Activated effector memory CD4-positive, alpha-beta T cell treated with Interleukin-2 at 50 U/mL for 16 hours (primary cell): Measurements from ENCODE around the gene PRKAR1B.

ENCODE experiments used
- DNase-seq: peaks from one replicate; pipeline ENCODE4 v3.0.0-alpha.2; 2020

PRKAR1B gene

DNA sequence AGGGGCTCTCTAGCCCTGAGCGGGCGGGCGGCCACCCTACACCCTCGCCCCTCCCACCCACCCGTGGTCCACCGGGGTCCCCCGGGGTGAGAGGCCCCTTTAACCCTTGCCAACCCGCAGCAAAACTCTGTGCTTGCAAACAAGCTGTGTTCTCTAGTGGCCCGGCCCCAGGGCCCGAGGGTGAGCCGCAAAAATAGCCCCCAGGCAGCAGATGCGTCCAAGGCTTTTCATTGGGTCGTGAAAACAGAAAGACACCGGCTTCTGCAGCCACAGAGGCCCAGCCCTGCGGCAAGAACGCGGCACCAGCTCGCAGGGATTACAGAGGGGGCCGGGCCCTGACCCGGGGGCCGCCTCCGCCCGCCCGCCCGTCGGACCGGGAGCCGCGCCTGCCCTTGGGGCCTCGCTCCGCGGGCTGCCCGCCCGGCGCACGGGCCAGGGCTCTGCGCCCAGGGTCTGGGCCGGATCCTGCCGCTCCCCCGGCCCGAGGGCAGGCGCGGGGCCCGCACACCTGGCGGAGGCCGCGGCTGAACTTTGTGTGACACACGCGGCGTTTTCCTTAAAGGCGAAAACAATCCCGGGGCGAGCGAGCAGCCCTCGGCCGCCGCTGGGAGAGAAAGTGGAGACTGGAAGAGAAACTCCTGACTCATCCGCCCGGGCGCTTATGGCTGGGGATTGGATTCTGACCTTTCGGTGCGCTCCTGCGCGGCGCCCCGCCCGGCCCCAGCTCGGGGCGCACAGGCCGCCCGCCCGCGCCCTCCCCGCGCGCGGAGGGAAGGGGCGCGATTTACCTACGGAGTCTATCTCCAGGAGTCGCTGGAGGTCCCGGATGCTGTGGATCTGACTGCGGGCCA is 210.2 kb downstream of the PRKAR1B start:
- DNase-seq, result no peak

DNA sequence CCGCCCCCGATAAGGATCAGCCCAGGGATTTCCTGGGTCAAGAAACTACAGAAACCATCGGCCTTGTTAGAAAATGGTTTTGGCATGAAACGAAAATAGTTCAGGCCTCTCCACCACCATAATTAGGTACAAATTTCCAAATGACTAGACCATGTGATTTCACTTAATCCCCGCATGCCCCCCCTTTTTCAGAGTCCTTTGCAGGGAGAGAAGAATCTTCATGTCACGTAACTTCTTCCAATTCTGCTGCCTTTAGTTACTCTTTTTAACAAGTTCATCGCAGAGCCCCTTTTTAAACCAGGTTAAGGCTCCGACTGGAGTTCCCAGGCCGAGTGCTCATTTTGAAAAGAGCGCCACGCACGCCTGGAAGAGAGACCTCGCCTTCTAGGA is 210.9 kb downstream of the PRKAR1B start:
- no peak for DNase-seq

DNA sequence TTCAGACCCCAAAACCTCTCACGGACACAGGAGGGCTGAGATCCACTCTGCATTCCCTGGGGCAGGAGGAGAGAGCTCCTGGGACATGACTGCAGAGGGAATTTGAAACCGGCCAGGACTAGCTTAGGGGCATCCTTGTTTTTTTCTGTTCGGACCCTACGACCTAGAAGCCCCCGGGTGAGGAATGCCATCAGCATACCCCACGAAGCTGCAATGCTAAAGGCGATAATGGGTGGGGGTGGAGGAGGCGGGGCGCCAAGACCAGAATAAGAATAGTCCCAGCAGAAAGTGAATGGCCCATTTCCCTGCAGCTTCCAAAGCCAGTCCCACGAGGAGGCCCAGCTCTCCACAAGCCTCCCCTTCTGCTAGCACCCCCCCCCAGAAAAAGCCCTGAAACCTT is 211.5 kb downstream of the PRKAR1B start:
- DNase-seq, result no peak

DNA sequence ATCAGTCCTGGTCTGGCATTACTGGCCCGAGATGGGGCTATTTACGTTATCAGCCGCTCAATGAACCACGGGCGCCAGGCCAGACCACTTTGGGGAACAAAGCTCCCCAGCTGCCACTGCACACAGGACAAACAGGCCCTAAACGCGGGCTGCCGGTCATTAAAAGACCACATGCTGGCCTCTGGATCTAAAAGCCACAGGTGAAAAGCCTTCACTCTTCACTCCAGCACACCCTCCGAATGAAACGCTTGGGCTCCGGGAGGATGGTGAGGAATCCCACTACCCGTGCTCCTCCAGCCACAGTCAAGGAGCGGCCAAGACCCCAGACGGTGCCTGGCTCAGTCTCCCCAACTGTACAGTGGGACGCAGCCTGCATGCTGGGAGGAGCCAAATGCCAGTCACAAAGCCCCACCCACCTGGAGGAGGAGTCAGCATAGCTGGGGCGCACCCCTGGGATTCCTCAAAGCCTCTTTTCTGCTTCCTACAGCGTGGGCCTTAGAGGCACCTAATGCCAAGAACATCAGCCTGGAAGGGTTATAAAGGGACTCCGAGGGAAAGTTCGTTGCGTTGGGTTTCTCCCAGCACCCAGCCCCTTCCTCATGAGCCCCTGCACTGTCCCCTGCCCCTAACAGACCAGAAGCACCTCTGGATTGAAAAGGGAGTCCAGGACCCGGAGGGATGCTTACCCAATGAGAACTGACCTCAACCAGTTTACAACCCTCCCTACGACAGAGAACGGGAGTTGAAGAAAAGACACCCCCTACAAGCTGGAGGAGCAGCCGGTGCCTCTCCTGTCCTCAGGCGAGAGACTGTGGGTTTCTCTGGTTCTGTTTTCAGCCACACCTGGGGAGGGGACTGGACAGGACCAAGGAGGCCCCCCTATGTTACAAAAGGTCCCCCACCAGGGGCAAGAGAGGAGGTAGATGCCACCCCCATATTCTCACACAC is 212.2 kb downstream of the PRKAR1B start:
- no peak for DNase-seq

DNA sequence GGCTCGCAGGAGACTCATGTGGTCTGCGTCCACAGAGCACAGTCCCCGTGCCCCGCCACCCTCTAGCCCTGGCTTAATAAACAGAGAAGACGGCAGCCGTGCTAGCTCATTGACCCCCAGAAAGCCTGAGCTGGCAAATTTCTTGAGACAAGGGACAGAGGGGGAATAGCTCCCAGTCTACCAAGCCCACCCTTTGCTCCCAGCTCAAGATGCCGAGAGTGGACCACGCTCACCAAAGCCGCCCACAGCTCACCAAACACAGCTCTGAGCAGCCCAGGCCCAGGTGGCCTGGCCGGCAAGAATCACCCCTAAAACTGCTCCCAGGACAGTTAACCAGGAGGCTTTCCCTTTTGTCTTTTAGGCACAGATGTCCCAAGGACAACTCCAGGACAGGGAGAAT is 212.8 kb downstream of the PRKAR1B start:
- DNase-seq, result no peak

DNA sequence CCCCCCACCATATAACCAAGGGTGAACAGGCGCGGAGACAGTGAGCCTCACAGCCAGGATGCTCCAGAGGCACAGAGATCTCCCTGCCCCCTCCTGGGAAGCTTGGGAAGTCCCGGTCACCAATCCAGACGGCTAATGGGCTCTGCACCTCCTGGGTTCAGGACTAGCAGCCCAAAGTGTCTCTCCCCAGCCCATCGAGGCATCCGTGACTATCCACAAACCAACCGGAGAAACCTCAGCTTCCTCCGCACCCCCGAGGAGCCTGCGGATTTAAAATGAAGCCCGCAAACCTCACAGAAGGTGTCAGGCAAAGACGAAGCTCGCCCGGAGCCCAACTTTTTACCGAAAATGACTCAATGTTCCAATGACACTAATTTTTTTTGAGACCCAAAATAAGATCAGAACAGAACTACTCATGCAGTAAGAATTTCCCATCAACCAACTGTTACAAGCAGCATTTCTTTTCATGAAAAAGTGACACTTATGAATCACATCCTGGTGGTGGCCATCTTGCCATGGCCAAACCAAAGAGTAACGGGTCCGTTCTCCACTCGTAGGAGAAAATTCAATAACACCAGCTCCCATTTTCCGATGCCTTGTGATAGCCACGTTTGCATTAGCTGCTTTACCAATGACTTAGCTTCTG is 213.4 kb downstream of the PRKAR1B start:
- DNase-seq, result no peak

DNA sequence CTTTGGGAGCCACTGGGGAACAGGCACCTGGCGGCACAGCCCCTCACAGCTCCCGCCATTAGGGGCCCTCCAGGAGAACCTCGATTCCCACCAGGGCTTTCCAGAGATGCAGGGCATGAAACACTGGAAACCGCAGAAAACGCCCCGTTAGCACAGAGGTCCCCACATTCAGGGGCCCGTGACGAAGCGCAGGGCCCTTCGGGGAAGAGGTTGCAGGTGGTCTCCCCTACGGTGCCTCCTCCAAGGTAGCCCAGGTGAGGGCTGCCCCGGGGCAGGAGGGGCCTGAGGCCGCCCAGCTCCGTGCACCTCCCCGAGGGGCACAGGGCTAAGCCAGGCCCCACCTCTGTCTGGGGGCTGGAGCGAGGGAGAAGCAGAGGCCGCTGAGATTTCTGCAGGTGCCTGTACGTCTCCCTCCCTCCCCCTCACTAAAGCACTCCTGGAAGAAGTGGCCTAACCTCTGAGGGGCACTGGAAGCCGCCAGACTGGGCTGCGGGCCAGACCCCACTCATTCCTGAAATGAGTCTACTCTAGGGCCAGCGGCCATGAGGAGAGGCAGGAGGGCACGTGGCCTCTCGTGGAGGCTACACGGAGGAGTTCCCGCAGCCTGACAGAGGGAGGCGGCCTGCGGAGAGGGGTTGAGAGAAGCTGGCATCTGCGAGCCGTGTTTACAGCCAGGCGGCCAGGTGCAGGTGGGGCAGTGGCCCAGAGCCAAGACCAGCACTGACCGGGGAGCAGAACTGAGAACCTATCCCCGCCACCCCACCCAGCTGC is 214.4 kb downstream of the PRKAR1B start:
- no peak for DNase-seq

DNA sequence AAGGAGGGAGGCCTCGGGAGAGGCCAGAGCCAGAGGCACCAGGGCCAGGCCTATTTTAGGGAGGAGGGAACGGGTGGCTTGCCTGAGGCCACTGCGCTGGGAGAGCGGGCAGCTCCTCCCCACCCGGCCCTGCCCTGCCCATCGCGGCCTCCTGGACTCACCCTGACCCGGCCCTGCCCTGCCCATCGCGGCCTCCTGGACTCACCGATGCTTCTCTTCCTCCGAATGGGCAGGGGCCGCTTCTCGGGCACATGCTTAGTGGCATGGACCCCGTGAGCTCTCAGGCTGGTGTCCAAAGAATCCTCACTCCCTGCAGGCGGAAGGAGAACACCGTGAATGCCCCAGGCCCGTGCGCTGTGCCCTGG is 215.0 kb downstream of the PRKAR1B start:
- no peak for DNase-seq

DNA sequence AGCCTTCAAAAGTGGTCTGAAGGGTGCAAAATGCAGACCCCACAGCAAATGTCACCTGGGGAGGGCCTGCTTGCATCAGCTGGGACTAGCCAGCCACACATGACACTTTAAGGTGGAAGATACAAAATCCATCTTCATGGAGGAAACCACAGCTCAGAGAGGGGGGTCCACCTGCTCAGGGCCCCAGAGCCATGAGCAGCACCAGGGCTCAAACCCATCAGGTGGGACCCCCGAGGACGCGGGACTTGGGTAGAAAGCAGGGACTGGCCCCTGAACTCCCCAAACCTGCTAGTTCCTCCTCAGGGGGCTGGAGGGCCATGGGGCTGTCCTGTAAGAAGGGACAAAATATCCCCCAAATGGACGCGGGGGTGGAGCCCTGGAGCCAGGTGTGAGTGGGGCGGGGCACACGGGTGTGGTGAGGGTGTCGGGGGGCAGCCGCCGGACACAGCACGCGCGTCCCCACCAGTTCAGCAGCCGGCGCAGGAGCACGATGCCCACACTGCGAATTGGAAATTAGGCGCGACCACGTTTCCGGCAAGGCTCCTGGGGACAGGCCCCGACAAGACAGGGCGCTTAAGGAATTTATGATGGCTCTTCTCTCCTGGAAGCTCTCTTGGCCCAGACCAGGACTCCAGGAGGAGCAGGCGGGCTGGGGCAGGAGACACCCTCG is 215.5 kb downstream of the PRKAR1B start:
- no peak for DNase-seq

DNA sequence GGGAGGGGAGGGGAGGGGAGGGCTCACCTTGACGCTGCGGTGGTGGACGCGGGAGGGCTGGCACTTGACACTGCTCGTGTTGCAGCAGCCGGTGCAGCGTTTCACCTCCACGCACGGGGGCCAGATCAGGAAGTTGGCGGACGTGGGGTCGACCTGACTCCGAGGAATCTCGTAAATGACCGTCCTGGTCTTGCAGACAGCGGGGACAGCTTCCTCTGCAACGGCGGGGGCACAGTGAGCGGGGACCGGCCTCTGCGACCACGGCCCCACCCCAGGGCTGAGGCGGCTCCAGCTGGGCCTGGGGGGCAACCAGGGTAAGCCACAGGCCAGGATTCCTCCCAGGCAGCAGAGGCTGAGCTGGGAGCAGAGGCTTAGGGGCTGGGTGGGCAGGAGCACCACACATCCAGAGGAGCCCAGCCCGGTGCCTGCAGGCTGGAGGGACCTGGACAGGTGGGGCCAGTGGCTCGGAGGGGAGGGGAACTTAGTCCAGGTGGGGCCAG is 216.2 kb downstream of the PRKAR1B start:
- no peak for DNase-seq

DNA sequence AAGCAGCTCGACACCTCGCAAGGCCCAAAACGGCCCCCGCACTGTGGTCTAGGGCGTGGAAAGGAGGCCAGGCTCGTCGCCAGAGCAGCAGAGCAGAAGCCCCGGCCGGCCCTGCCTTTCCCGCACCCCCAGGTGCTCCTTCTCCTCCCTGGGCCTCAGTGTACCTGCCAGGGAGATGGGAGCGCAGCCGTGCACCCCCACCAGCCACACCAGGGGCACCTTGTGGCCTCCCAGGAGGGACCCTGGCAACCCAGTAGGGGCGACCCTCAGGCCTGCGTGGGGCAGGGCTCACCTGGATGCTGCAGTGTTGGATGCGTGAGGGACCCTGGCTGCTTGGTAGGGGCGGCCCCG is 217.0 kb downstream of the PRKAR1B start:
- DNase-seq, result no peak

DNA sequence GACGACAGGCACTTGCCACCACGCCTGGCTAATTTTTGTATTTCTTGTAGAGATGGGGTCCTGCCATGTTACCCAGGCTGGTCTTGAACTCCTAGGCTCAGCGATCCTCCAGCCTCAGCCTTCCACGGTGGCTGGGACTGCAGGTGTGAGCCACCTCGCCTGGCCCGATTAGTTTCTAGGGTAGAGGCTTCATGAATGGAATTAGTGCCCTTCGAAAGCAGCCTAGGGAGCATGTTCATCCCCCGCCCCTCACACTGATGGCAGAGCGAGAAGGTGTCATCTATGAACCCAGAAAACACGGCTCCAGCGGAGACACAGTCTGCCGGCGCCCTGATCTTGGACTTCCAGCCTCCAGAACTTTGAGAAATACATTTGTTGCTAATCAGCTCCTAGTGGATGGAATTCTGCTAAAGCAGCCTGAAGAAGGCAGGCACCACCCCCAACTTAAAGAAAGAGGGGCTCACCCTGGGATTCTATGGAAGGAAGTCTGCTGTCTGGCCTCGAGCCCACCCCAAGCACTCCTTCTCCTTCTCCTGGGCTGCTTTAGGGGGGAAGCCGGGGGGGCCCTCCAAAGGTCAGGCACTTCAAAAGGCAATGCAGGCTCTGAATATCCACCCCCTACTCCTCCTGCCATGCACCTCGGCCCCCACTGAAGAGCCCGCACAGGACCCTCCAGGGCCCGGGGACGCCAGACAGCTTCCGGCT is 217.5 kb downstream of the PRKAR1B start:
- no peak for DNase-seq

DNA sequence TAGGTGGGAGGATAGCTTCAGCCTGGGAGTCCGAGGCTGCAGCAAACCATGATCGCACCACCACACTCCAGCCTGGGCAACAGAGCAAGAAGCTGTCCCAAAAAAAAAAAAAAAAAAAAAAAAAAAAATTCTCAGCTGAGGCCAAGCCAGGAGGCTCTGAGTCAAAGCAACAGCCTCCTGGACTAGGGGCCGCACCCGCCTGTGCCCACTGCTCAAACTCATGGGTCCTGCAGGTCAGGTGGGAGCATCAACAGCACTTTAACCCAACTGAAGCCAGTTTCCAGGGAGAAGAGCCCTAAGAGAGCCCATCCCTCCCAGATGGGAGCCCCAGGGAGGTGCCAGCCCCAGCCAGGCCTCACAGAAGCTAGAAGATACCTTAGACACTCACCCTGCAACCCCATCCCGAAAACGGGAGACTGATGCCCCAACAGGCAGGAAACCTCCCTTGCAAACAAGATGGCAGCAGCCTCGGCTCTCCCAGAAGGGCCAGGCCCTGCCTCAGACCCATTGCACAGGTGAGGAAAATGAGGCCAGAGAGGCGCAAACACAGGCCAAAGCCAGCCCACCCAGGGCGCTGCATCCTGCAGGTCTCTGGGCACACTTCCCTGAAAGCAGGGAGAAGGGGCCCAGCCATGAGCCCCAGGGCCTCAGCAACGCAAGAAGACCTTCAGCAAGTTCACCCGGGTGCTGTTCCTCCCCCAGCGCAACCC is 218.5 kb downstream of the PRKAR1B start:
- no peak for DNase-seq

DNA sequence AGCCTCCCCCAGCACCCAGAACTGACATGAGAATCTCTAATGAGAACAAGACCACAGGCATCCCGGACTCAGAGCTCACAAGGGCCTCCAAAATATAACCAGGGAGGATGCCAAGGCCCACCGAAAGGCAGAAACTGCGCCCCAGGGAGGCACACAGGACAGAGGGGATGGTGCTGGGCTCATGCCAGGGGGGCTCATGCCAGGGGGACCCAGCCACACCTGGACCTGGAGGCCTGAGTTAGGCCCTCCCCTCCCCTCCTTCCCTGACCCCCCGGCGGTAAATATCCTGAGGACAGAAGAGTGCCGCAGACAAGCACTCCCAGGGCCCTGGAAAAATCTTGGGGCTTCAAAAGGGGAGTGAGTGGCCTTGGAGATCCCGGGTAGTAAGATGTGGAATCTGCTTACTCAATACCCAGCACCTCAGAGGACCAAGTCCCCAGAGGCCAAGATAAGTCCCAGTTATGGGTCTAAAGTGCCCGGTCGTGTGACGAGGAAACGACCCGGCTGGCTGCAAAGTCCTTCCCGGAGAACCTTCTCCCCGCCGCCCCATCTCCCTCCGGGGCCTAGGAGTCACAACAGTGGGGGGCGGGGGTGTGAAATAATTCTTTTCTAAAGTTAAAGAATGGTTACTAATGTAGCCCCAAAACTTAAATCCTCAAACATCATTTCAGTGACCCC is 219.3 kb downstream of the PRKAR1B start:
- no peak for DNase-seq

DNA sequence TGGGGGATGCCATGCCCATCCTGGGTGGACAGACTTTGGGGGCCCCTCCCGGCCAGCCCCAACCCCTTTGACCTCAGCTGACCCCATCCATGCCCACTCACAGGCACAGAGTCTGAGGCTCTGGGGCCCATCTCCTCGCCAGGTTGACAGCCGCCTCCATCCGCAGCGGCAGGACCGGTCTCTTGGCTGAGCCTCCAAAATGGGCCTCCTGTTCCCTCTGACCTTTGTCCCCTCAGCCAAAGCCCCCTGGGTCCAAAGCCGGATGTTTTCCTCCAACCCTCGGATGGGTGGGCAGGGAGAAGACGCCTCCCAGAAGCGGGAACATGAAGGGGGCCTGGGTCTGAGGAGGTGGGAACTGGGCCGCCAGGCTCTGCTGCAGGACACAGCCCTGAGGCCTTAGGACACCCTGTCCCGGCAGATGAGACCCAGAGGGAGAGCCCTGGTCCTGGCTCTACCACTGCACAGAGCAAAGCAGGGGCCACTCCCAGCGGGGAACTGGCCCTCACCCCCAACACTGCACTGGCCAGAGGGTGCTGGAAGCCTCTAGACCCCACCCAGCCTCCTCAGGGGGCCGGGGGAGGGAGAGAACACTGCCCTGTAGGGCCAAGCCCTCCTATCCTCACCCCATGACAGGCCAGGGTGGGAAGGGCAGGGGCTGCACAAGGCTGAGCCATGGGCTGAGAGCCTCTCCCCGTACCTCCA is 220.0 kb downstream of the PRKAR1B start:
- no peak for DNase-seq

DNA sequence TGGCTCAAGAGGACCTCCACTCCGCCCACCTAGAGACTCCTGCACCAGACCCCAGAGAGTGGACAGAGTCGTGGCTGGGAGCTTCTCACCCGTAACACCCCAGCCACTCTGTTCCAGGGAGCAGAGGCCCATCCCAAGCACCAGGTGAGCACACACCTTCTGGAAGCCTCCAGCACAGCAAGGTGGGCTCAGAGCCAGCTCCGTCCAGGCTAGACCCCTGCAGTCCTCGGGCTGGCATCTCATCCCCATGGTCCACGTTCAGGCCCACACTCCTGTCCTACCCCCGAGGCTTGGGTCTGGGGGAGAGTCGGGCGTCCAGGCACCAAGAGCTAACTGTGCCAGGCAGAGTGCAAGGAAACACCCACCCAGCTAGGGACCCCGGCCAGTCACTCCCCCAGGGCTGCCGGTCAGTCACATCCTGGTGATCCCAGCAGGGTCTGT is 220.7 kb downstream of the PRKAR1B start:
- no peak for DNase-seq

DNA sequence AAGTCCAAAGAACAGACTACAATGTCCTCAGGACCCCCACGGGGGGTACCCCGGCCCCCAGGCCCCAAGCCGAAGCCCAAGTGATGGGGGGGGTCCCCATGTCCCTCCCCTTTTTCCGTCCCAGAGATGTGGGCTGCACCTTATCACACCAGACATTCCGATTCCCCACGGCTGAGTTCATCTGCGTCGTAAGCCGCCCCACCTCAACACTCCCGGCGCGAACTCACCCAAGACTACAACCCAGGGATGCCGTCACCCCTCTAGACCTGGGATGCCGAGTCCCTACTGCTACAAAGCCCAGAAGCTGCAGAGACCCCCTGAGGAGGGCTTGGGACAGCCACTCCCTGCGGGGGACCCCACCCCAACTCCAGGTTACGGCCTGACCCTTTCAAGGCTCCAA is 221.9 kb downstream of the PRKAR1B start:
- no peak for DNase-seq

DNA sequence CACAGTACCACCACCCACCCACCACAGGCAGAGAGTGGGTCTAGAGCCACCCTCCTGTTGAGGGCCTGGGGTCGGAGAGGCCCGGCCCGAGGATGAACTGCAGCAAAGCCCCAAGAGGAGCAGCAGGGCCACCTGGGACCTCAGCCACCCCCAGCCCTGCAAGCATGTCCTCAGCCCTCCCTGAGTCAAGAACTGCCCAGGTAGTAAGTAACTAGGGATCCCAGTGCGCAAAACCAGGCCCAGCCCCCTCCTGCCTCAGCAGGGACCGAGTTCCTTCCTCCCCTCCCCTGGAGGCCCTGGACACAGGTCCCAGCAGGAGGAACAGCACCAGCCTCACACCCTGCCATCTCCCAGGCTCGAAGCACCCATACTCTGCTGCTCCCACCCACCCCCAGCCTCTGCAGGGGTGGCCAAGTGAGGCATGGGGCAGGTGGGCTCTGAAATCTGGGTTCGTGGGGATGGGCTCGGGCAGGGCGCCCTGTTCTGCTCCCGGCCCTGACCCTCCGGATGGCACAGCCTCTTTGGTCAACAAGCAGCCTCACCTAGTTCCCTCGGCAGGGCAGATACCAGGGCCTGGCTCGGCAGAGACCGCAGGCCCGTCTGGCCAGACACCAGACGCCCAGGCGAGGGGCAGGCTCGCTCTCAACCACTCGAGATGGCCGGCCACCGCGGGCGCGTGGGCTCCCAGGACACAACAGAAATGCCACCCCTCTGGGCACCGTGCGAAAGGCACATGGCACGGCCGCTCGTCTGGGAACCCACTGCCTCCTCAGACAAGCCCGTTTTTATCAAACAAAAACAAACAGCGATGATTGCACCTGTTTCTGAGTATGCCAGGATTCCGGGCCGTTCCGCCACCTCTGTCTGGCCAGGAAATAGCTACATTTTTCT is 222.6 kb downstream of the PRKAR1B start:
- no peak for DNase-seq
